PC-9 (cell line): ENCODE data around the gene TMEM51. TPM values are rescaled to one million over a fixed set of nuclear protein-coding genes. Genes with fewer than 3 reads are reported as not detected.

ENCODE experiments used
- BruUV-seq: library from RNA; stranded (reverse); fragments of 400-500 nt; replicated peaks from 2 replicates; lab custom pipeline; 2021; lab: Mats Ljungman, UMichigan
- CTCF ChIA-PET: fragments of 300-600 bp; sonication (Branson Sonifier 250); formaldehyde crosslinking; loops from one replicate; lab custom pipeline; 2022; ENCODE audit warnings: antibody characterized with exemption; lab: Charles Lee
- POLR2A ChIA-PET: fragments of 300-600 bp; sonication (Branson Sonifier 250); formaldehyde crosslinking; loops from one replicate; lab custom pipeline; 2022; ENCODE audit warnings: antibody characterized with exemption; ENCODE audit not compliant: unreplicated experiment; lab: Charles Lee
- DNase-seq, 2 experiments: peaks; one replicate each; pipeline versions ENCODE4 v3.0.0 to v3.0.0-alpha.2; 2015 to 2022; ENCODE audit warnings: mixed read lengths in 1 of 2
- H2AFZ ChIP-seq: fragments of 200-600 bp; sonication (generic); 2 replicates; pipeline ENCODE4 v1.8.1; 2017; ENCODE audit warnings: antibody characterized with exemption
- H3F3A ChIP-seq: fragments of 200-600 bp; sonication (generic); 2 replicates; pipeline ENCODE4 v1.8.1; 2017; ENCODE audit warnings: antibody characterized with exemption, mild to moderate bottlenecking, low read depth; ENCODE audit not compliant: insufficient read depth
- H3K27ac ChIP-seq: fragments of 200-600 bp; sonication (generic); 2 replicates; pipeline ENCODE4 v1.6.1; 2016; ENCODE audit warnings: mixed run types
- H3K27me3 ChIP-seq: fragments of 200-600 bp; sonication (generic); 2 replicates; pipeline ENCODE4 v1.6.1; 2016; ENCODE audit warnings: low read depth, mixed run types; ENCODE audit not compliant: insufficient read depth
- H3K36me3 ChIP-seq: fragments of 200-600 bp; sonication (generic); 2 replicates; pipeline ENCODE4 v1.6.1; 2016; ENCODE audit warnings: low read depth, mixed run types
- H3K4me1 ChIP-seq: fragments of 200-600 bp; sonication (generic); replicated peaks from 2 replicates; pipeline ENCODE4 v1.6.1; 2016; ENCODE audit warnings: mixed run types; ENCODE audit not compliant: insufficient read depth
- H3K4me2 ChIP-seq: fragments of 200-600 bp; sonication (generic); 2 replicates; pipeline ENCODE4 v1.6.1; 2017; ENCODE audit warnings: mixed run types
- H3K4me3 ChIP-seq: fragments of 200-600 bp; sonication (generic); 2 replicates; pipeline ENCODE4 v1.6.1; 2016; ENCODE audit warnings: mixed run types
- H3K79me2 ChIP-seq: fragments of 200-600 bp; sonication (generic); 2 replicates; pipeline ENCODE4 v1.6.1; 2017; ENCODE audit warnings: low read depth, mixed run types
- H3K9me2 ChIP-seq: fragments of 200-600 bp; sonication (generic); 2 replicates; pipeline ENCODE4 v1.8.1; 2017; ENCODE audit warnings: mild to moderate bottlenecking; ENCODE audit not compliant: insufficient read depth
- H3K9me3 ChIP-seq: fragments of 200-600 bp; sonication (generic); 2 replicates; pipeline ENCODE4 v1.8.1; 2016; ENCODE audit warnings: low read depth; ENCODE audit not compliant: insufficient read depth
- H4K20me1 ChIP-seq: fragments of 200-600 bp; sonication (generic); 2 replicates; pipeline ENCODE4 v1.8.1; 2017; ENCODE audit not compliant: insufficient read depth
- CTCF ChIP-seq: fragments of 200-600 bp; sonication (generic); conservative IDR thresholded peaks from 2 replicates; pipeline ENCODE4 v1.6.1; 2017; ENCODE audit warnings: mixed run types, antibody characterized with exemption, mild to moderate bottlenecking, moderate library complexity
- EZH2 ChIP-seq: fragments of 200-600 bp; sonication (generic); IDR thresholded peaks from 2 replicates; pipeline ENCODE4 v1.8.0; 2017; ENCODE audit warnings: antibody characterized with exemption, low read depth
- intact Hi-C: fragments of 100-400 bp; cut with micrococcal nuclease; formaldehyde crosslinking; loops from one replicate; pipeline ENCODE4 v1.10.0; 2022; ENCODE audit not compliant: unreplicated experiment
- total RNA-seq: library from RNA; stranded (reverse); gene quantifications from 2 replicates; pipeline ENCODE4 v1.2.3, GENCODE V29; 2021

The TMEM51 gene
- total RNA-seq, 1 experiment from 2014 or later, result 11.7 TPM

- no peak for DNase-seq
These were observed 71.9 kb downstream of the TMEM51 start for GRCh38 chr1:15225461-15225860.

GRCh38 chr1:15226388-15227255 is 73.1 kb downstream of the TMEM51 start:
- Histone ChIP-seq H3K27me3 (no peaks in the 10 kb centered on the region), H3K36me3 (no peaks in the 10 kb centered on the region), H3F3A (0 out of 2 replicates have a peak, but pooled peaks cover 8% of the 10 kb centered on the region), H4K20me1 (no peaks in the 10 kb centered on the region), H3K9me3 (no peaks in the 10 kb centered on the region), H3K4me2 (no peak overlapping the region), H3K4me3 (no peak overlapping the region), H3K27ac (no peak overlapping the region), H3K4me1 (peaks cover 11% of the 10 kb centered on the region; the same call in 1 of the 2 replicates), H2AFZ (no peak overlapping the region), H3K79me2 (no peaks in the 10 kb centered on the region), H3K9me2 (no peaks in the 10 kb centered on the region)
- intact Hi-C loops, result no loop called here
- DNase-seq, result no peak
- no peak for TF ChIP-seq EZH2
- ChIA-PET CTCF (no interaction called here), POLR2A (no interaction called here)
- BruUV-seq, result no TSS peak

More at GRCh38 chr1:15225461-15225860, 71.9 kb downstream of the TMEM51 start:
- BruUV-seq, result no TSS peak
- CTCF ChIA-PET, result no interaction called here
- intact Hi-C loops, result no loop called here
- H2AFZ ChIP-seq, result no peak overlapping the region
- POLR2A ChIA-PET, result no interaction called here
- no peak for TF ChIP-seq EZH2
- no peak for TF ChIP-seq CTCF
- H3K79me2 ChIP-seq, result no peaks in the 10 kb centered on the region
- H3K36me3 ChIP-seq, result no peaks in the 10 kb centered on the region
- no peaks in the 10 kb centered on the region for H4K20me1 ChIP-seq
- H3K4me1 ChIP-seq, result peaks cover 11% of the 10 kb centered on the region; the same call in 1 of the 2 replicates
- H3K9me3 ChIP-seq, result no peaks in the 10 kb centered on the region
- 0 out of 2 replicates have a peak, but pooled peaks cover 9% of the 10 kb centered on the region for H3F3A ChIP-seq
- no peak overlapping the region for H3K4me2 ChIP-seq
- H3K9me2 ChIP-seq, result no peaks in the 10 kb centered on the region
- no peak overlapping the region for H3K4me3 ChIP-seq
- H3K27me3 ChIP-seq, result no peaks in the 10 kb centered on the region
- no peak overlapping the region for H3K27ac ChIP-seq

- H3K27me3 ChIP-seq, result no peaks in the 10 kb centered on the region
- H3K79me2 ChIP-seq, result no peaks in the 10 kb centered on the region
- no peaks in the 10 kb centered on the region for H3K4me1 ChIP-seq
- intact Hi-C loops, result no loop called here
- no peaks in the 10 kb centered on the region for H3K36me3 ChIP-seq
- BruUV-seq, result no TSS peak
- no peak overlapping the region for H3K27ac ChIP-seq
- no peaks in the 10 kb centered on the region for H3K9me2 ChIP-seq
- H3K4me2 ChIP-seq, result no peak overlapping the region
- H3K4me3 ChIP-seq, result no peak overlapping the region
- ChIA-PET CTCF (no interaction called here), POLR2A (no interaction called here)
- no peak for DNase-seq
- H3K9me3 ChIP-seq, result no peaks in the 10 kb centered on the region
- no peaks in the 10 kb centered on the region for H4K20me1 ChIP-seq
- H3F3A ChIP-seq, result no peaks in the 10 kb centered on the region
- H2AFZ ChIP-seq, result no peak overlapping the region
- TF ChIP-seq CTCF (no peak), EZH2 (no peak)
These were observed 76.2 kb downstream of the TMEM51 start for GRCh38 chr1:15229707-15230131.
